ENCODE measurements around the gene NMNAT1. TPM values are rescaled to one million over a fixed set of nuclear protein-coding genes. Genes with fewer than 3 reads are reported as not detected.

The NMNAT1 gene
- total and polyA plus RNA-seq, 2 of the 8 experiments (the other 6 are each of a cell fraction or from before 2014, with no cell fraction given) = 2.0 to 2.5 TPM

DNA sequence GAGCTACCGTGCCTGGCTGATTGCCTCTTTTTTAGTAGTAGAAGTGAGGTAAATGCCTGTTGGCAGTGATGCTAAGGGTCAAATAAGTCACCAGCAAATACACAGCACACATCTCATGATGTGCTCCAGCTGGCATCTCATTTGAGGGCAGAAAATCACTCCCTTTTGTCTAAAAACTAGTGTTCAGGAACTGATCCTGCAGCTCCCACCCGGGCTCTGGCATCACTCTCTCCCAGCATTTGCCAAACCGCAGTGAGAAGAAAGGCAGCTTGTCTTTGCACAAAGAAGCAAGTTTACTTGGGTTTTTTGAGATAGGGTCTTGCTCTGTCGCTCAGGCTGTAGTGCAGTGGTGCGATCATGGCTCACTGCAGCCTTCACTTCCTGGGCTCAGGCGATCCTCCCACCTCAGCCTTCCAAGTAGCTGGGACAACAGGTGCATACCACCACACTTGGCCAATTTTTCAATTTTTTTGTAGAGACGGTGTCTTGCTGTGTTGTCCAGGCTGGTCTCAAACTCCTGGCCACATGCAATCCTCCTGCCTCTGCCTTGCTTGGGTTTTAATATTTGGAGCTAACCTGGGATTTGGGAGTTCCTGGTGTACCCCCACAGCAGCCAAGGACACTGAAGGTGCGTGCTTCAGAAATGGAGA, 57.9 kb downstream of the NMNAT1 start:
- Histone ChIP-seq H2BK20ac (ENCODE audit: low read length) (no peak overlapping the region), H3K36me3 (ENCODE audit: control insufficient read depth in 2 of 4, insufficient read depth in 4 of 4, low read length in 3 of 4) (no peaks in the 10 kb centered on the region), H4K5ac (ENCODE audit: insufficient read length, low read depth, low read length) (no peak overlapping the region), H3K4me3 (ENCODE audit: extremely low read depth in 1 of 4, insufficient read depth in 2 of 4, low read depth in 3 of 4, low read length in 4 of 4) (no peak overlapping the region), H3K23ac (ENCODE audit: insufficient read length) (no peak overlapping the region), H3K9me3 (ENCODE audit: insufficient read depth in 2 of 2, low read depth in 1 of 2, low read length in 1 of 2) (no peaks in the 10 kb centered on the region), H3K27ac (ENCODE audit: low read depth, low read length) (no peak overlapping the region), H3K4me1 (replicated peaks in 1 of 4; ENCODE audit: control insufficient read depth in 3 of 4, insufficient read depth in 4 of 4, low read length in 3 of 4) (peaks cover 0 to 6% (median 1%) of the 10 kb centered on the region in 4 experiments; a peak in 3 of 7 replicates), H2BK12ac (ENCODE audit: low read depth, low read length) (no peak overlapping the region), H2BK120ac (replicated peaks; ENCODE audit: low read depth, low read length) (no peak overlapping the region), H4K20me1 (replicated peaks in 1 of 2; ENCODE audit: control insufficient read depth in 1 of 2, insufficient read depth in 2 of 2, low read length in 2 of 2) (no peaks in the 10 kb centered on the region), H4K8ac (ENCODE audit: extremely low read depth, insufficient read depth, low read length) (no peak overlapping the region), H3K27me3 (replicated peaks in 1 of 4; ENCODE audit: control insufficient read depth in 3 of 4, extremely low read depth in 1 of 4, insufficient read depth in 3 of 4, low read length in 3 of 4) (peaks cover 10 to 28% (median 26%) of the 10 kb centered on the region in 4 experiments), H3K4me2 (ENCODE audit: insufficient read depth in 1 of 2, low read depth in 2 of 2, low read length in 2 of 2) (no peak overlapping the region), H2AK5ac (ENCODE audit: low read depth, low read length) (no peak overlapping the region), H3K79me2 (ENCODE audit: control insufficient read depth in 1 of 2, insufficient read depth in 2 of 2, low read length in 2 of 2) (no peaks in the 10 kb centered on the region), H3K18ac (ENCODE audit: extremely low read depth, low read length) (no peak overlapping the region), H3K79me1 (ENCODE audit: low read depth, low read length) (no peaks in the 10 kb centered on the region), H3K9ac (replicated peaks in 1 of 4; ENCODE audit: extremely low read depth in 1 of 4, low read depth in 3 of 4, low read length in 3 of 4) (no peak overlapping the region), H3K23me2 (ENCODE audit: low read depth, low read length) (peaks cover 6% of the 10 kb centered on the region; the same call in 1 of the 2 replicates), H2BK5ac (ENCODE audit: low read depth, low read length) (no peak overlapping the region), H3K4ac (replicated peaks; ENCODE audit: insufficient read length, low read depth, low read length) (no peak overlapping the region), H2AFZ (ENCODE audit: low read length) (no peak overlapping the region), H3K14ac (ENCODE audit: insufficient read length) (no peak overlapping the region), H4K91ac (replicated peaks; ENCODE audit: insufficient read length, low read length) (no peak overlapping the region), H3K56ac (replicated peaks; ENCODE audit: insufficient read length, low read depth, low read length) (no peak overlapping the region), H2BK15ac (ENCODE audit: low read length) (no peak overlapping the region)
- WGBS, 2 experiments (ENCODE audit: extremely low coverage in 1 of 2, insufficient coverage in 1 of 2, insufficient read length in 1 of 2, insufficient replicate concordance in 2 of 2, low coverage in 1 of 2, low lambda C conversion rate in 2 of 2, missing lambda C conversion rate in 1 of 2) = 87% methylated on average over 8 of the region's 8 CpGs; no CpG with 5 or more reads in 1 of the 2 experiments
- FAIRE-seq (no peak), DNase-seq (ENCODE audit: low read depth in 1 of 2, low spot score in 2 of 2) (no peak)
- TF ChIP-seq RAD21 (IDR thresholded peaks at IDR 0.05 in 1 of 2, conservative IDR thresholded peaks at IDR 0.05 in 1 of 2; ENCODE audit: low read depth in 2 of 2, low read length in 2 of 2) (no peak), FOSL1 (IDR thresholded peaks at IDR 0.05; ENCODE audit: insufficient read depth, low read depth, low read length) (no peak), EP300 (IDR thresholded peaks at IDR 0.05; ENCODE audit: borderline replicate concordance in 1 of 2, low read depth in 2 of 2, low read length in 2 of 2) (no peak), SP4 (IDR thresholded peaks at IDR 0.05; ENCODE audit: low read length) (no peak), POU5F1 (IDR thresholded peaks at IDR 0.05; ENCODE audit: low read depth, low read length) (no peak), ASH2L (IDR thresholded peaks at IDR 0.05; ENCODE audit: low read length) (no peak), TAF1 (IDR thresholded peaks at IDR 0.05; ENCODE audit: low read depth, low read length) (no peak), NRF1 (IDR thresholded peaks at IDR 0.05; ENCODE audit: low read depth, low read length) (no peak)
- POLR2A ChIA-PET (ENCODE audit: partially characterized antibody) = interaction anchor here (0.6 kb wide), 3 partner anchors 28 to 753 kb away, joined by 3 read pairs; no protein-coding TSS in a partner anchor
- CTCF ChIA-PET (ENCODE audit: partially characterized antibody) = interaction anchor here (0.6 to 1.4 kb wide), 6 partner anchors 10 to 429 kb away, joined by 3 to 4 read pairs (median 4); partner anchors contain the start of gene CENPS

Measured in H1 (cell line).